GM23248 (cell line): ENCODE results near the gene SRGAP2B. TPM values are rescaled to one million over a fixed set of nuclear protein-coding genes. Genes with fewer than 3 reads are reported as not detected.
A peak's percentile ranks its signal among the peaks of the same experiment; 100 is the strongest.
"Not testable (repeated sequence)": the region's sequence is repeated elsewhere in the genome, so short reads cannot be mapped to it uniquely, and the experiment has no call there.

Experiments
- DNase-seq: peaks from one replicate; pipeline ENCODE4 v3.0.0-alpha.2; 2015
- H2AFZ ChIP-seq: fragments of 200-600 bp; sonication (generic); 2 replicates; pipeline ENCODE4 v1.6.1; 2016; ENCODE audit warnings: antibody characterized with exemption
- H3F3A ChIP-seq: fragments of 200-600 bp; sonication (generic); 2 replicates; pipeline ENCODE4 v1.6.1; 2016; ENCODE audit warnings: mild to moderate bottlenecking, antibody characterized with exemption, mixed run types; ENCODE audit not compliant: insufficient read depth
- H3K27ac ChIP-seq: fragments of 200-600 bp; sonication (generic); 2 replicates; pipeline ENCODE4 v1.5.1; 2016; ENCODE audit warnings: mild to moderate bottlenecking
- H3K27me3 ChIP-seq: fragments of 200-600 bp; sonication (generic); replicated peaks from 2 replicates; pipeline ENCODE4 v1.6.1; 2016; ENCODE audit warnings: mild to moderate bottlenecking; ENCODE audit not compliant: insufficient read depth
- H3K36me3 ChIP-seq: fragments of 200-600 bp; sonication (generic); 2 replicates; pipeline ENCODE4 v1.6.1; 2016; ENCODE audit warnings: low read depth, mild to moderate bottlenecking
- H3K4me1 ChIP-seq: fragments of 200-600 bp; sonication (generic); 2 replicates; pipeline ENCODE4 v1.6.1; 2016; ENCODE audit warnings: mild to moderate bottlenecking; ENCODE audit not compliant: insufficient read depth
- H3K4me2 ChIP-seq: fragments of 200-600 bp; sonication (generic); one replicate; pipeline ENCODE4 v1.6.1; 2016; ENCODE audit warnings: mild to moderate bottlenecking; ENCODE audit not compliant: unreplicated experiment
- H3K4me3 ChIP-seq: fragments of 200-600 bp; sonication (generic); 2 replicates; pipeline ENCODE4 v1.5.1; 2016; ENCODE audit warnings: mild to moderate bottlenecking
- H3K79me2 ChIP-seq: fragments of 200-600 bp; sonication (generic); 2 replicates; pipeline ENCODE4 v1.6.1; 2016; ENCODE audit warnings: mild to moderate bottlenecking; ENCODE audit not compliant: insufficient read depth
- H3K9ac ChIP-seq: fragments of 200-600 bp; sonication (generic); 2 replicates; pipeline ENCODE4 v1.6.1; 2016; ENCODE audit warnings: mild to moderate bottlenecking
- H3K9me2 ChIP-seq: fragments of 200-600 bp; sonication (generic); 2 replicates; pipeline ENCODE4 v1.6.1; 2016; ENCODE audit warnings: mixed run types, mild to moderate bottlenecking, moderate library complexity; ENCODE audit not compliant: insufficient read depth
- H3K9me3 ChIP-seq: fragments of 200-600 bp; sonication (generic); one replicate; pipeline ENCODE4 v1.6.1; 2017; ENCODE audit warnings: low read depth
- H4K20me1 ChIP-seq: fragments of 200-600 bp; sonication (generic); 2 replicates; pipeline ENCODE4 v1.6.0; 2016; ENCODE audit not compliant: insufficient read depth
- WGBS, 2 experiments: methylation state at CpG; one replicate each; pipeline ENCODE4 v1.1.6; 2015 to 2017; ENCODE audit warnings: low lambda C conversion rate in 2 of 2, low coverage in 1 of 2; ENCODE audit errors: missing lambda C conversion rate in 2 of 2; 5-methylcytosine and 5-hydroxymethylcytosine counted together
- in situ Hi-C: fragments of 300-500 bp; cut with MboI; formaldehyde crosslinking; loops from 2 replicates; pipeline ENCODE4 v1.15.0; 2020
- polyA plus RNA-seq: library from polyadenylated mRNA; unstranded; fragments of >200 nt; fragmentation: Nextera tagmentation; extraction: Ambion mirVana; gene quantifications from 2 replicates; pipeline ENCODE4 v1.2.1, GENCODE V29; 2016
- total RNA-seq: library from RNA; depleted of rRNA; stranded (reverse); fragments of >200 nt; shearing (Covaris generic); gene quantifications from 2 replicates; pipeline ENCODE4 v1.2.3, GENCODE V29; 2014

Gene SRGAP2B
- total and polyA plus RNA-seq, 2 experiments from 2014 or later: 12.8 to 16.1 TPM

DNA sequence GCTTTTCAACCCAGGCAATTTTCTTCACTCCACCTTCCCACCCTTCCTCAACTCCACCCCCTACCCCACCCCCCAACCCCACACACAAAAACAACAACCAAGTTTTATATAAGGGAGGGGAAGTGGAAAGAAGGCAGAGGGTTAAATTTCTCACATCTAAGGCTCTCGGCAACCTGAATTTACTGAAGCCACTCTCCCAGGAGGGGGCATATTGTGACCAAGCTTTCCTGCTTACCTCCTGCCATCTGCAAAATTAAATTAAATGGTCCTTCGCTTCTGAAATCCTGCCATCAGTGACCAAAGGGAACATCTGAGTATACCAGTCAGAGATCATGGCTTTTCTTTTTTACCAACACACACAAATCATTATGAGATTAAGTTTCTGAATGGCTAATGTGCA, 72.9 kb downstream of the SRGAP2B start:
- H3K27ac ChIP-seq, H4K20me1 ChIP-seq, H3K4me1 ChIP-seq, DNase-seq, H3K4me3 ChIP-seq, in situ Hi-C loops, H3K9me3 ChIP-seq, H3K4me2 ChIP-seq, H3F3A ChIP-seq, H3K9me2 ChIP-seq, H3K27me3 ChIP-seq, H3K9ac ChIP-seq, H3K36me3 ChIP-seq, H3K79me2 ChIP-seq, H2AFZ ChIP-seq: not testable (repeated sequence)
- WGBS, 2 experiments: 25 to 83% methylated on average over 1 of the region's 2 CpGs

DNA sequence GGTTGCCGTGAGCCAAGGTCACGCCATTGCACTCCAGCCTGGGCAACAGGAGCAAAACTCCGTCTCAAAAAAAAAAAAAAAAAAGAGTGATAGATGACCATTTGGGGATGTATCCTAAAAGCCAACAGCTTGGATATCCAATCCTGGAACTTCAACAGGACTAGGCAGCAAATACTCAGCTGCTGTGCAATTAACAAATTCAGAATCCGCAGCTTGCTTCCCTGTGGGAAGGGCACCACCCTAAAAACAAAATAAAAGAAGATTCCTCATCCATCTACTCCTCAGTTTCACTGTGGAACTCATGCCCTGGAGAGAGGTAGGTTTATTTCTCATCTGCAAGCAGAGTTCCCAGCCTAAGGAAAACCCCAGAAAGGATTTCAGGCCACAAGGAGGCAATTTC, 73.4 kb downstream of the SRGAP2B start:
- H3K9me2 ChIP-seq, H2AFZ ChIP-seq, H3K4me2 ChIP-seq, H3K27me3 ChIP-seq, H3K4me1 ChIP-seq, H4K20me1 ChIP-seq, H3K79me2 ChIP-seq, H3K27ac ChIP-seq, H3K9me3 ChIP-seq, H3F3A ChIP-seq, H3K9ac ChIP-seq, H3K36me3 ChIP-seq, DNase-seq, H3K4me3 ChIP-seq, in situ Hi-C loops: not testable (repeated sequence)
- WGBS, 2 experiments: 55 to 73% methylated on average over 3 of the region's 4 CpGs

DNA sequence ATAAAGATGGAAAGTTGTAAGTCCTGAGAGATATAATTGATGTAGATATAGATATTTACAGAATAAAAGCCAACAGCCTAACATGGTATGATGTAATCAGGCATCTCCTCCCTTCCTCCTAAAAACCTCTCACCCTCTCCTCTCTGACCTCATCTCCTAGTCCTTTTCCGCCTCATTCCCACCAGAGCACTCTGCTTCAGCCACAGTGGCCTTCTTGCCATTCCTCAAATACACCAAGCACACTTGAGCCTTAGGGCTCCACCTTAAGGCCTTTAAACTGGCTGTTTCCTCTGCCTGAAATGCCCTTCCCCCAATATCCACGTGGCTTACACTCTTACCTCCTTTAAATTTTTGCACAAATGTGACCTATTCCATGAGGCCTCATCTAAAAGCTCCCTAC, 75.4 kb downstream of the SRGAP2B start:
- H3K9me2 ChIP-seq, H3K4me1 ChIP-seq, H3K9me3 ChIP-seq, DNase-seq, H4K20me1 ChIP-seq, H3K36me3 ChIP-seq, H3K27ac ChIP-seq, H3F3A ChIP-seq, H3K4me2 ChIP-seq, H3K9ac ChIP-seq, H3K4me3 ChIP-seq, H3K27me3 ChIP-seq, H2AFZ ChIP-seq, in situ Hi-C loops, H3K79me2 ChIP-seq: not testable (repeated sequence)
- 64 to 67% methylated on average over 2 of the region's 2 CpGs for WGBS, 2 experiments

DNA sequence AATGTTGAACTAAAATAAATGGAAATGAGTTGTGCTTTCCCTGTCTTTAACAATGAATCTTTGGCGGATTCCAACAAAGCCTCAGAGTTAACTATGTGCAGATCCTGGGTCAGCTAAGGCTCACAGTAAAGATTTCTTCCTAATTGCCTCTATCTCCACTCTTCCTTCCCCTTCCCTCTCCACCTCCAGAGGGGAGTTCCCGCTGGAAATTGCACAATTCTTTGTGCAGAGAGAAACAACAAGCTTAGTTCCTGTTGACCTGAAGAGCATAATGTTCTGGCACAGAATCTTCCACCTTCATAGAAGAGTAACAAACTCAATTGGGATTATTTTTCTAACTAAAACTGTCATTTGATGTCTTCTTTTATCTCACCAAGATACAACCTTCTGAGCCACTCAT, 77.4 kb downstream of the SRGAP2B start:
- WGBS, 2 experiments: 12 to 16% methylated on average over 2 of the region's 2 CpGs
- not testable (repeated sequence) for H3K9me2 ChIP-seq

DNA sequence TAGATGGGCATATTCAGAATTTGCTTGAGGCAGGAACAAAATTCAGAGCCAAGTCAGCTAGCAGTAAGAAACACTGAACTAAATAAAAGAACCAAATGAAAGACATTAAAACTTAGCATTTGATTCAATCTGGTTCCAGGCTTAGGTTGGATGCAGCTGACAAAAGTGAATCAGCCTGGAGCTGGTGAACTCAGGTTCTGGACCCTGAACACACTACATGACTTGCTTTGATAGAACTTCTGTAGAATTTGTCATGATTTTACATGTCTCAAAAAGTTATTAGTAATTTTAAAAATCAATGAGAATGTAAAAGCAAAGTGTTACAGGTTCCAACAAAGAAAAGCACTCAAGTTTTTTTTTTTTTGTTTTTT, 78.7 kb downstream of the SRGAP2B start:
- H3K27ac ChIP-seq: 0 out of 2 replicates have a peak overlapping the region, but pooled peaks have one; percentile 27
- H3K4me1 ChIP-seq, DNase-seq, H3K9me2 ChIP-seq, H3K9me3 ChIP-seq, H4K20me1 ChIP-seq, in situ Hi-C loops, H2AFZ ChIP-seq, H3K79me2 ChIP-seq, H3K4me3 ChIP-seq, H3K36me3 ChIP-seq, H3F3A ChIP-seq, H3K9ac ChIP-seq, H3K4me2 ChIP-seq, H3K27me3 ChIP-seq: not testable (repeated sequence)

More for the DNA sequence above, 77.4 kb downstream of the SRGAP2B start:
- H3K27ac ChIP-seq, H3F3A ChIP-seq, H3K9ac ChIP-seq, H3K27me3 ChIP-seq, H2AFZ ChIP-seq, H3K4me1 ChIP-seq, H4K20me1 ChIP-seq, H3K4me3 ChIP-seq, DNase-seq, H3K79me2 ChIP-seq, in situ Hi-C loops, H3K4me2 ChIP-seq, H3K36me3 ChIP-seq, H3K9me3 ChIP-seq: not testable (repeated sequence)

DNA sequence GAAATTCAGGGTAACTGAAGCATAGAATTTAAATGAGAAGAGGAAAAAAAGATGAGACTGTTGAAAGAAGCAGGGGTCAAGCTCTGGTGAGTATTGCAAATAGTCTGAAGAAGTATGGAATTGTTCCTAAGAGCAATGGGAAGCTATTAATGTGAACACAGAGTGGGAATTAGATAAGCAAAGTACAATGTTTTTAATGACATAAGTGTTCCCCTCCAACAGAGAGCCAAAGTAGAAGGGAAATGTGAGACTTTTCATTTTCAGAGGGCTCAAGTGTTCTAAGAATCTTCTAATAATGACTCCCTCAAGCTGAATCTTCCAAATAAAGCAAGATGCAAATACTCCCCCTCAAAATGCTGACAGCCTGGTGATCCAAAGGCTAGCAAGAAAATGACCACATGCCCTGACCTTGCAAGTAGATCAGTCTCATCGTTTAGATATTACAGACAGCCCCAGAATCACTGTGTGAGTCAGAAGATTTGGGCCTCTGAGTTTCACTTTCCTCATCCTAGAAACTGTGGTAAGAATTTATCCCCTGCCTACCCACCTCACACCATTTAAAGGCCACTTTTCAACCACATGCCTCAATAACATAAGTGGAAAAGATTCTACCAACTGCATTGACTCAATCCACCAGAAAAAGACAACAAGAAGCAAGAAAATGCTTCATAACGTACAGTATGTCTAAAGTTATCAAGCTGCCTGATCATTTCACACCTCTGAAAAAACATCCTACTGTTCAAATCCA, 79.2 kb downstream of the SRGAP2B start:
- H3K27ac ChIP-seq, H3K9me3 ChIP-seq, H2AFZ ChIP-seq, DNase-seq, H3K9ac ChIP-seq, H3K4me3 ChIP-seq, H3K79me2 ChIP-seq, H3F3A ChIP-seq, H3K4me1 ChIP-seq, H3K9me2 ChIP-seq, H3K36me3 ChIP-seq, in situ Hi-C loops, H3K27me3 ChIP-seq, H3K4me2 ChIP-seq, H4K20me1 ChIP-seq: not testable (repeated sequence)
- no CpG with 5 or more reads among the region's 2 CpGs for WGBS, 2 experiments

DNA sequence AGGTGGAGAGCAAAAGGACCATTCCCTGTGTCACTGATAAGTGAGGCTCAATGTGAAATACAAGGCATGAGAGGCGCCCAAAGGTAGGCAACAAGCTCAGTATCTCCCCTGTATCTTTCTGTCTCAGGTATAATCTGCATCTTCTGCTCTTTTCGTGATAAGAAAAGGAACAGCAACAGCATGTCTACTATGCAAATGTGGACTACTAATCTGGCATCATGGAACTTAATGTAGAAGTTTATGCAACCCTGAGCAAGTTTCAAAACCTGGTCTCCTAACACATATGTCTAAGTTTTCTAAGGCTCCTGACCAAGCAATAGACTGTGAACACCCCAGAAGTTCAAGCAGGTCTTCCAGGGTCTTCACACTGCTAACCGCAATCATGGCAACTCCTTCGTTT, 81.8 kb downstream of the SRGAP2B start:
- H3K4me2 ChIP-seq, H3F3A ChIP-seq, H3K4me1 ChIP-seq, H3K9me2 ChIP-seq, H3K36me3 ChIP-seq, H2AFZ ChIP-seq, H4K20me1 ChIP-seq, H3K9me3 ChIP-seq, DNase-seq, H3K27ac ChIP-seq, H3K4me3 ChIP-seq, H3K27me3 ChIP-seq, H3K9ac ChIP-seq, in situ Hi-C loops, H3K79me2 ChIP-seq: not testable (repeated sequence)
- 100% methylated on average over 2 to 4 of the region's 4 CpGs for WGBS, 2 experiments

DNA sequence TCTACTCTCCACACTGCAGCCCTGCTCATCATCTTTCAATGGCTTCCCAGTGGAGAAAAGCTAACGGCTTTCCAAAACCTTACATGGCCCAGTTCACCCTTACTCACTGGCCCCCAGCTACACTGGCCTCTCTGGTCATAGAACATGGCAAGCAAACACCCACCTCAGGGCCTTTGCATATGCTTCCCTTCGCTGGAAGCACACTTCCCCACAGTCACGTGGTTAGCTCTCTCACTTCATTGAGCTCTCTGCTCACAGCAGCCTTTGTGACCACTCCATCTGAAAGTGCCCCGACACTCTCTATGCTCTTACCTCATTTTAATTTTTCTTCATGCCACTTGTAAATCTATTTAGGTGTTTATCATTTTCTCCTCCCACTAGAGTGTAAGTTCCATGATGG, 83.3 kb downstream of the SRGAP2B start:
- 98 to 100% methylated on average over 2 to 4 of the region's 4 CpGs for WGBS, 2 experiments
- H3K9ac ChIP-seq, in situ Hi-C loops: not testable (repeated sequence)

More for the DNA sequence above, 83.3 kb downstream of the SRGAP2B start:
- H3K36me3 ChIP-seq, DNase-seq, H3K4me1 ChIP-seq, H2AFZ ChIP-seq, H3K27me3 ChIP-seq, H3F3A ChIP-seq, H3K9me2 ChIP-seq, H3K27ac ChIP-seq, H3K4me3 ChIP-seq, H3K4me2 ChIP-seq, H3K79me2 ChIP-seq, H4K20me1 ChIP-seq, H3K9me3 ChIP-seq: not testable (repeated sequence)
